Urothelium cell line (cell line): ENCODE data around the gene PNMA6E.

ENCODE experiments used
- DNase-seq: peaks from one replicate; pipeline ENCODE4 v3.0.0; 2011; ENCODE audit warnings: low spot score, mixed read lengths
- FAIRE-seq: peaks from 2 replicates; lab custom pipeline; 2011; peaks lifted over from hg19 to GRCh38; lab: Jason Lieb, UNC

Gene PNMA6E

GRCh38 chrX:153365670-153366069 lies 35.5 kb downstream of the PNMA6E start:
- FAIRE-seq = no peak
- no peak for DNase-seq

DNA sequence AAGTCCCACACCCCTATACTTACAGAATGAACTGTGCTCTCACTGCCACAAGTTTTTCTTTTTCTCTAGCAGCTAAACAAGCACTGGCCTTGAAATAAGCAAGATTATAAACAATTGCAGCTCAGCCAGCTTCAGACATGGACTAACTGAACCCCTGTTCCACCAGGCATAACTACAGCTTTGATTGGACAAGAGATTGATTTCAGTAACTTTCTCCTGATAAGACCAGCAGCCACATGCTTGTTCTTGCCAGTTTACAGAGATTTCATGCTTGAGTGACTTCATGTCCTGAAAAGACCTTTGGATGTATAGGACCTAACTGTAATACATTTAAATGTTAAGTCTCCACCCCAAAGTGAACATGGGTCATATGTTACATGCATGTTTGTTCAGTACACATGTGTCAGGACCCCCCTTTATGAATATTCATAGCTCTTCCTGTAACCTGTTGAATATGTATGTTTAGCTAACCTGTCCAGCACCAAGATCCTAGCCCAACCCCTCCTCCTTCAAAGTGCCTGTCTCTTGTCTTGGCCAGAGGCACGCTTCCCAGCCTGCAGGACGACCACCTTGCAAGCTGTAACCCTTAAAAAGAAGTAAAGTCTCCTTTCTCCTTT lies 39.3 kb downstream of the PNMA6E start:
- FAIRE-seq = no peak
- no peak for DNase-seq

DNA sequence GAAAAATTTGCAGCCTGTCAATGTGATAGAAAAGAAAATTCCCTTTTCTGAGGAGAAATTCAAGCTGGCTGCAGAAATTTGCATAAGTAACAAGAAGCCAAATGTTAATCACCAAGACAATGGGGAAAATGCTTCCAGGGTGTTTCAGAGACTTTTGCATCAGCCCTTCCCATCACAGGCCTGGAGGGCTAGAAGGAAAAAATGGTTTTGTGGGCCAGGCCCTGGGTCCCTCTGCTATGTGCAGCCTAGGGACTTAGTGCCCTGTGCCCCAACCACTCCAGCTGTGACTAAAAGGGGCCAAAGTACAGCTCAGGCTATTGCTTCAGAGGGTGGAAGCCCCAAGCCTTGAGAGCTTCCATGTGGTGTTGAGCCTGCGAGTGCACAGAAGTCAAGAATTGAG lies 43.3 kb downstream of the PNMA6E start:
- no peak for FAIRE-seq
- no peak for DNase-seq

DNA sequence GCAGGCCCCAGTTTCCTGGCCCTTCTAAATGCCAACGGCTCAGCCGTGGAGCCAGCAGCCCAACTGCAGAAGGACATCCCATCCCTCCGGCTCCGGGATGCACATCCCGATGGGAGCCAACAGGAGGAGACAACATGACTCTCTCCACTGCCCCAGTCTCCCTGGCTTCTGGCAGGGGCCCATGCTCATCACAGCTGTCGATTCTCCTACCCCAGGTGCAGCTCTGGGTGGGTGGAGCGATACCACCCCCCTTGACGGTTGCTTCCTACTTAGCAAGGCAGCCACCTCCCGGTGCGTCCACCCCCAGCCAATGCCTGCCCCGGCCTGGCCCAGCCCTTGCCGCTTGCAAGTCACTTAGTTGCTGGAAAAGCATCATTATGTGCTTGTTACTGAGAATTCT lies 47.7 kb downstream of the PNMA6E start:
- FAIRE-seq (no peak), DNase-seq (no peak)

- FAIRE-seq (no peak), DNase-seq (no peak)
Observed at GRCh38 chrX:153352858-153353257, 48.3 kb downstream of the PNMA6E start.

DNA sequence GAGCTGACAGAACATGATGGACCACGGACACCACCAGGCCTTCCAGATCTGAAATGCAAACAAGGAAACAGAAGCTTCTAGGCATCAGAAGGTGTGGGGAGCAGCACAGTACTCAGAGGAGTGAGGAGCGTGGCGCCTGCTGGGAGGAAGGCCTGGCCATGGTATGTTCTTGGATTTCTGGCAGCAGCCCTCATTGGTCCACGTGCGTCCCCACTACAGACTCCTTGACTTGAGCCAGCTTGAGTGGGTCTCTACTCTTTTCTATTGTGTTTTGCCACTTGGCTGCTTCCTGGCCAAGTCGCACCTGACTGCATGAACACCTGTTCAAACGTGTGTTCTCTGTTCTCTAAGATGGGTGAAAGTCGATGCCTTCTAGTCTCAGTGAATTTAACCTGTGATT lies 49.2 kb downstream of the PNMA6E start:
- no peak for DNase-seq

GRCh38 chrX:153349952-153350351 lies 51.2 kb downstream of the PNMA6E start:
- no peak for DNase-seq
- FAIRE-seq = no peak

More for the DNA sequence above, 49.2 kb downstream of the PNMA6E start:
- no peak for FAIRE-seq

DNA sequence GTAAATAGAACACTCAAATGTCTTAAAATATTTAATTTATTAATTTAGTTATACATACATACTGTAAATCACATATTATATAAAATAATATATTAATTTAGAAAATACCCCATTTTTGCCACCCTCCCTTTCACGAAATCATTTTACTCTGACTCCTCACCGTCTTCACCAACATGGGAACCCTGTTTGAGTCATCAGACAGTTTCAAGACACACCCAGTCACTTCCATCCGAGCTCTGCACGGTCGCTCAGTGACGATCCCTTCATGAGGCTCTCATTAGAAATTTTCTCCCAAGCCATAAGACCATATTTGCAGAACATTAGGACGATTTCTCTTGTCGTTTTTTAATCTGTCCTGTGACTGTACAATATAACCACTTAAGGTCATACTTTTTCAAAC lies 52.7 kb downstream of the PNMA6E start:
- DNase-seq (no peak), FAIRE-seq (no peak)

DNA sequence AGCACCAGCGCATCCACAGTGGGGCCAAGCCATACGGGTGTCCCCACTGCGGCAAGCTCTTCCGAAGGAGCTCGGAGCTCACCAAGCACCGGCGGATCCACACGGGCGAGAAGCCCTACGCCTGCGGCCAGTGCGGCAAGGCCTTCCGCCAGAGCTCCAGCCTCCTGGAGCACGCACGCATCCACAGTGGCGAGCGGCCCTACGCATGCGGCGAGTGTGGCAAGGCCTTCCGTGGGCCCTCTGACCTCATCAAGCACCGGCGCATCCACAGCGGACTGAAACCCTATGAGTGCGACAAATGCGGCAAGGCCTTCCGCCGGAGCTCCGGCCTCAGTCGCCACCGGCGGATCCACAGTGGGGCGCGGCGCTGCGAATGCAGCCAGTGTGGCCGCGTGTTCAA lies 53.6 kb downstream of the PNMA6E start:
- DNase-seq (no peak), FAIRE-seq (no peak)
